ENCODE data around the gene PSMA7.
A peak's percentile ranks its signal among the peaks of the same experiment; 100 is the strongest.
"Not testable (repeated sequence)": the region's sequence is repeated elsewhere in the genome, so short reads cannot be mapped to it uniquely, and the experiment has no call there.

PSMA7 gene

GRCh38 chr20:62123450-62124118 is 19.6 kb downstream of the PSMA7 start:
- no peaks in the 10 kb centered on the region for H3K27me3 Mint-ChIP-seq
- H3K4me3 Mint-ChIP-seq: peak overlapping the region; percentile 80 to 90
- ATAC-seq (no peak), DNase-seq (no peak)
- H3K27ac Mint-ChIP-seq: peak overlapping the region in 1 of 2 donors; percentile 67
- H3K9me3 Mint-ChIP-seq: no peaks in the 10 kb centered on the region
- H3K4me1 Mint-ChIP-seq: peaks cover 55% of the 10 kb centered on the region

DNA sequence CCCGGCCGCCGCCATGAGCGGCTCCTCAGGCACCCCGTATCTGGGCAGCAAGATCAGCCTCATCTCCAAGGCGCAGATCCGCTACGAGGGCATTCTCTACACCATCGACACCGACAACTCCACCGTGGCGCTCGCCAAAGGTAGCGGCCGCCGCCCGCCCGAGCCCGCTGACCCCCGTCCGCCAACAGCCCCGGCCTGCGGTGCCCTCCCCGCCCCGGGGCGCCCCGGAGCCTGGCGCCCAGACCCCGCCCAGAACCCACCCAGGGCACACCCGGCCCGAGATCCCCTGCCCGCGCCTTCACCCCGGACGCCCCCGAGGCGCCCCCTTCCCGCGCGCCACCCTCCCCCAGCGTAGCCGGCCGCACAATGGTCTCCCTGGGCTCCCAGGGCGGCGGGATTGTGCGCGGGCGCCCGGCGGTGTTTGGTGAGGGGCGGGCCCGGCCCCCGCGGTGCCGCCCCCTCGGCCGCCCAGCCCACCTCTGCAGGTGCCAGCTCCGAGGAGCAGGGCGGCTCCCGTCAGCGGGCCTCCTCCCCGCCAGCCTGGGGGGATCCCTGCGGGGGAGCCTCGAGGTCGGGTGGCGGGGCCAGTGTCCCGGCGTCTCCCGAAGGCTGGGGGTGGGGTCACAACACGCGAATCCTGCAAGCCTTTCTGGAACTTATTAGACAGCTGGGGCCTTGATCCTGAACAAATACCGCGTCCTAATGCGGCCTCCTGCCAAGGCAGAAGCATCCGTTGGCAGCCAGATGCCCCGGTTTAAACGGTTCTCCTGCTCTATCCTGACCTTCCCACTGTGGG is 20.3 kb downstream of the PSMA7 start:
- no peak overlapping the region for H3K27ac Mint-ChIP-seq
- no peaks in the 10 kb centered on the region for H3K9me3 Mint-ChIP-seq
- H3K4me1 Mint-ChIP-seq: peaks cover 58% of the 10 kb centered on the region
- peak overlapping the region; percentile 80 to 90 for H3K4me3 Mint-ChIP-seq
- no peaks in the 10 kb centered on the region for H3K27me3 Mint-ChIP-seq
- peak; percentile 21 for ATAC-seq
- peak in 1 of 2 donors; percentile 45 for DNase-seq

DNA sequence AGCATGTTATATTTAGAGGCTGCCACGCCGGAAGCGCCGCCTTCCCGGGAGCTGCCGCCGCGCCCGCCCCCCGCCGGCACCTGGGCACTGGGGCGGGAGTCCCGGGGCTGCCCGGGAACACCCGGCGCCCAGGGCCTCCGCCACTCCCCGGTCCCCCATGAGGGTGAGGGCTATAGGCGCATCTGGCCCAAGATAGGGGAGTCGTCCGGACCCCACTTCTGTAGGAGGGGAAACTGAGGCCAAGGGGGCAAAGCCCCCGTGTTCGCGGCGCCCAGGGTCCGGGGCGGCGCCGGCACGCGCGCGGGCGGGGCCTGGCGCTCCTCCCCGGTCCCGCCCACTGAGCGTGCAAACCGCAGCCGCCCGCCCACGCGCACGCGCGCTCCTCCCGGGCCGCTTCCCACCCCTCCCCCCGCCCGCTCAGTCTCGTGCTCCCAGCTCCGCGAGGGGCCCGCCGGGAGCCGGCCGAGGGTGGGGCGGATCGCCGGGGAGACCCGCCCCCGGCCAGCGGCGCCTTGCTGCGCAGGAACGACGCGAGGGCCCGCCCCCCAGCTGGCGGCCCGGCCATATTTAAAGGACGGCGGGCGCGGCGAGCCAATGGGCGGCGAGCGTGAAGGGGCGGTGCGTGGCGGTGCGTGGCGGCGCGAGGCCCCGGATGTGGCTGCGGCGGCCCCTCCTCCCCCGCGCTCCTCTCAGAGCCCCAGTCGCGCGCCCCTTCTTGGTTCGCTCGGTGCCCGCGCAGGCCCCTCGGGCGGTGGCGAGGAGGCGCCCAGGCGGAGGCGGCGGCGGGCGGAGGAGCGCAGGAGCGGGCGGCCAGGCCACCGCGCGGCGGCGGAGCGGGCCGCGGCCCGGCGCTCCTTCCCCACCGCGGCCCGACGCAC is 21.2 kb downstream of the PSMA7 start, which contains the start of gene LSM14B:
Gene LSM14B, plus strand, starts transcription at position 700 of the 878 bp plus-strand sequence. CDS start 192 bp downstream, outside the sequence.
- DNase-seq: peak; percentile 97 to 98
- peaks cover 66% of the 10 kb centered on the region for H3K4me1 Mint-ChIP-seq

GRCh38 chr20:62120990-62121775 is 22.0 kb downstream of the PSMA7 start:
- peaks cover 0 to 2% of the 10 kb centered on the region in 2 donors for H3K9me3 Mint-ChIP-seq
- H3K4me1 Mint-ChIP-seq: peaks cover 68% of the 10 kb centered on the region
- H3K4me3 Mint-ChIP-seq: peak overlapping the region; percentile 82 to 86
- no peak for DNase-seq
- no peaks in the 10 kb centered on the region for H3K27me3 Mint-ChIP-seq
- H3K27ac Mint-ChIP-seq: peak overlapping the region; percentile 80 to 92
- peak; percentile 14 for ATAC-seq

More for the DNA sequence above, 21.2 kb downstream of the PSMA7 start, which contains the start of gene LSM14B:
- Mint-ChIP-seq H3K4me3 (peak within 1 kb of the TSS; percentile 82 to 90), H3K9me3 (no peaks in the 10 kb centered on the region), H3K27me3 (no peaks in the 10 kb centered on the region), H3K27ac (peak within 1 kb of the TSS; percentile 80 to 92)
- ATAC-seq: peak; percentile 83

DNA sequence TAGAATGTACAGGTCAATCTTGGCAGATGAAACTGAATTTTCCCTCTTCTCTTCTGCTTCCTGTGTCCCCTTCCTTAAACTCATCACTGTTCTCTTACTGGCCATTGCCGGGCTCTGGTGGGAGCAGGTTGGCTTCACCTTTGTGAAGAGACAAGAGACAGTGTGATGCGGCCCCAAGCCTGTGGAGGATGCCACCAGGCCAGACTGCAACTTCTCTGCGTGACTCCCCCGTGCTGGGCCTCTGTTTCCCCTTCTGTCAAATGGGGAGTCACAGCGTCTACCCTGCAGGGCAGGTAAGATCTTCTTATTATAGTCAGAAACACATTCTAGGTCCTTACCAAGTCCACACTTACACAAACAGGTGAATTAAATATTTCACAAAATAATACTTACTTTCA is 22.8 kb downstream of the PSMA7 start:
- ATAC-seq: no peak
- DNase-seq: no peak
- peaks cover 0 to 7% of the 10 kb centered on the region in 2 donors for H3K9me3 Mint-ChIP-seq
- peaks cover 68% of the 10 kb centered on the region for H3K4me1 Mint-ChIP-seq
- peak overlapping the region in 1 of 2 donors; percentile 19 for H3K4me3 Mint-ChIP-seq
- H3K27ac Mint-ChIP-seq: no peak overlapping the region
- no peaks in the 10 kb centered on the region for H3K27me3 Mint-ChIP-seq

DNA sequence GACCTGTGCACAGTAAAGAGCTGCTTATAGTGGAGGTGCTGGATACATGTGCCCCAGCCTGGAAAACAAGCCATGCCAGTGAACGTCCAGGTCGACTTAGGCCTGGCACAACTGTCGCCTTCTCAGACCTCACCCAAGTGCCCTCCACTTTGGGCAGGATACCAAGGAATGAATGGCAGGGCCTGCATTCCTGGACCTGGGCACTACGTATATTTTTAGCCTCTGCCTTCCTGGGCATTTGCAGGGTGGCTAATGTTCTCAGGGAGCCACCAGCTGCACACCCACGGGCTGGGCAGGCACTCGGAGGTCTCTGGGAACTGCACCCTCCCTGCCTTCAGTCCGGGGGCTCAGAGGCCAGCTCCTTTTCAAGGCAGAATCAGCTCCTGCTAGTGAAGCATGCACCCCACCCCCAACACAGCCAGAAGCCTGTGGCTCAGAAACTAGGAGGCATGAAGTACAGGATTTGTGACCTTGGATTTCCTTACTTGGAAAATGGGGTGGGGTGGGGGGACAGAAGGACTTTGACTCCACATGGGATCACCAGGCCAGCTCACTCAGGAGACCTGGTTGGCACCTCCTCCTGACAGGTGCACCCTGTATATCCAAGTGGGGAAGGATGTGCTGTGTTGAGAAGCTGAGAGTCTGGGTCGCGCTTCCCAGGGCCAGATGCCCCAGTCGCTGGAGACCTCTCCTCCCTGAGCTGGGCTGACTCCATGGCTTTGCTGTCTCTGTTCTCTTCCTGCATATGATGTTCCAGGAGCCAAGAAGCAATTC is 23.4 kb downstream of the PSMA7 start:
- ATAC-seq: no peak
- H3K4me3 Mint-ChIP-seq: no peak overlapping the region
- DNase-seq: no peak
- H3K27ac Mint-ChIP-seq: no peak overlapping the region
- H3K27me3 Mint-ChIP-seq: no peaks in the 10 kb centered on the region
- peaks cover 63% of the 10 kb centered on the region for H3K4me1 Mint-ChIP-seq
- H3K9me3 Mint-ChIP-seq: peaks cover 0 to 7% of the 10 kb centered on the region in 2 donors

GRCh38 chr20:62119115-62119514 is 24.1 kb downstream of the PSMA7 start:
- Mint-ChIP-seq H3K27me3 (no peaks in the 10 kb centered on the region), H3K4me1 (peaks cover 57% of the 10 kb centered on the region)
- no peak for ATAC-seq

GRCh38 chr20:62118113-62119043 is 24.8 kb downstream of the PSMA7 start:
- no peak overlapping the region for H3K27ac Mint-ChIP-seq
- no peak for ATAC-seq
- H3K4me1 Mint-ChIP-seq: peaks cover 49% of the 10 kb centered on the region
- no peaks in the 10 kb centered on the region for H3K27me3 Mint-ChIP-seq
- peak overlapping the region; percentile 42 to 60 for H3K4me3 Mint-ChIP-seq
- H3K9me3 Mint-ChIP-seq: peaks cover under 1 to 15% of the 10 kb centered on the region in 2 donors
- DNase-seq: no peak

More at GRCh38 chr20:62119115-62119514, 24.1 kb downstream of the PSMA7 start:
- DNase-seq: no peak
- Mint-ChIP-seq H3K27ac (no peak overlapping the region), H3K4me3 (no peak overlapping the region), H3K9me3 (peaks cover 0 to 7% of the 10 kb centered on the region in 2 donors)

DNA sequence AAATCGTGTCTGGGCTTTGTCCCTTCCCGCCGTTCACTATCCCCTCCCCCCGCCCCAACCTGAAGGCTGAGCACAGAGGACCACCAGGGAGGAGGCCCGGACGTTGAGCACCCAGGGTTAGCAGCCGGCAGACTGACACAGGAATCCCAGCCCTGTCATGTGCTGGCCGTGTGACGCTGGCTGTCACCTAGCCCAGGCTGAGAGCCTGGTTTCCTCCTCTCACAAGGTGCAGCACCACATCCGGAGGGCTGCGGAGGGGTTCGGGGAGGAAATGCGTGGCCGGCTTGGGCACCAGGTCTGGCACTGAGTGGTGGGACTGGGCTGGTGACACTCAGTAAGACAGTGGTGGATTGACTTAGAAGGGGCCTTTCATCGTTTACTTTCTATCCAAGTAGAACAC is 25.5 kb downstream of the PSMA7 start:
- peak overlapping the region; percentile 42 to 60 for H3K4me3 Mint-ChIP-seq
- peak overlapping the region in 1 of 2 donors; percentile 84 for H3K27ac Mint-ChIP-seq
- H3K4me1 Mint-ChIP-seq: peaks cover 47% of the 10 kb centered on the region
- DNase-seq (peak; percentile 66 to 83), ATAC-seq (peak; percentile 70)
- H3K27me3 Mint-ChIP-seq: no peaks in the 10 kb centered on the region
- H3K9me3 Mint-ChIP-seq: peaks cover 8 to 22% of the 10 kb centered on the region in 2 donors

GRCh38 chr20:62117362-62117646 is 25.9 kb downstream of the PSMA7 start:
- Mint-ChIP-seq H3K27ac (no peak overlapping the region), H3K4me1 (peaks cover 47% of the 10 kb centered on the region), H3K4me3 (peak overlapping the region; percentile 26 to 60), H3K27me3 (no peaks in the 10 kb centered on the region), H3K9me3 (peaks cover 8 to 25% of the 10 kb centered on the region in 2 donors)
- DNase-seq (no peak), ATAC-seq (no peak)

DNA sequence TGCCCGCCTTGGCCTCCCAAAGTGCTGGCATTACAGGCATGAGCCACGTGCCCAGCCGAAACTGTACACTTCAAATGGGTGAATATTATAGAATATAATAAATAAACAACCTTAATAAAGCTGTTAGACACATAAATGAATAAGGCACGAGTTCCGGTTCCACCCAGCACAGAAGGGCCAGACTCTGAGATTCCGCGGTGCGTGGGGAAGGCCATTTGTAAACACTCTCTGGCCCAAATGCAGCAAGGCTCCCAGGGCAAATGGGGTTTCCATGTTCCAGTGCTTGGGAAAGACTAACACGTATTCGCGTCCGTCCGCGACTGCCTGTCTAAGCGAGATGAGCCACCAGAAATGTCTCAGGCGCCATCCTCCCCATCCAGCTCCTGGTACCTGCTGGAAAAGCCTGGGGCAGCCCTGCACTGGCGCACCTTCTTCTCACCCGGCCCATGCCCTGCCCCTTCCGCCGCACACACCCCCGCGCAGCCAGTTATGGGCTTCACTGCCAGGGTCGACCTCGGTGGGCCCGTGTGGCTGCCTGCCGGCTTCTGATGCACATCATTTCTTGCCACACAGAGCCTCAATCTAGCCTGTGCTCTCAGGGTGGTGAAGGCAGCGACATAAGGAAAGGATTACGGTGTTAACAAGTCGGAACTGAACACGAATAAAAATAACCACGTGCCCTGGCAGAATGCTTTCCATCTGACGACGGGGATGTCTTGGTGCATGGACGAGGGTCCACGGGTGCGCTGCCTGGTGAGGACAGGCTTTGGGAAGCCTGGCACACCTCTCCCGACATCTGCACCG is 26.4 kb downstream of the PSMA7 start:
- H3K27ac Mint-ChIP-seq: no peak overlapping the region
- no peaks in the 10 kb centered on the region for H3K27me3 Mint-ChIP-seq
- DNase-seq (no peak), ATAC-seq (no peak)
- no peak overlapping the region for H3K4me3 Mint-ChIP-seq
- peaks cover 8 to 29% of the 10 kb centered on the region in 2 donors for H3K9me3 Mint-ChIP-seq
- H3K4me1 Mint-ChIP-seq: peaks cover 47% of the 10 kb centered on the region

- Mint-ChIP-seq H3K9me3 (peaks cover 13 to 35% of the 10 kb centered on the region in 2 donors), H3K4me1 (peaks cover 41% of the 10 kb centered on the region)
- ATAC-seq, DNase-seq, H3K4me3 Mint-ChIP-seq, H3K27ac Mint-ChIP-seq, H3K27me3 Mint-ChIP-seq: not testable (repeated sequence)
Measured at GRCh38 chr20:62115800-62116407, 27.3 kb downstream of the PSMA7 start.

Data from stimulated activated naive CD8-positive, alpha-beta T cell treated with anti-CD3 and anti-CD28 coated beads, Interleukin-15, amount 100 ng/mL, for 72 hours (primary cell).